Stimulated activated CD4-positive, alpha-beta T cell treated with anti-CD3 and anti-CD28 coated beads, TNF-alpha, amount 100 ng/mL, for 1 hour (primary cell): ENCODE measurements around the gene CCDC88C.
"Not testable (repeated sequence)": the region's sequence is repeated elsewhere in the genome, so short reads cannot be mapped to it uniquely, and the experiment has no call there.

Source experiments
- DNase-seq, 3 donors: peaks; one replicate each; pipeline ENCODE4 v3.0.0-alpha.2; 2020; ENCODE audit warnings: low read depth in 3 of 3, low spot score in 1 of 3

CCDC88C gene

DNA sequence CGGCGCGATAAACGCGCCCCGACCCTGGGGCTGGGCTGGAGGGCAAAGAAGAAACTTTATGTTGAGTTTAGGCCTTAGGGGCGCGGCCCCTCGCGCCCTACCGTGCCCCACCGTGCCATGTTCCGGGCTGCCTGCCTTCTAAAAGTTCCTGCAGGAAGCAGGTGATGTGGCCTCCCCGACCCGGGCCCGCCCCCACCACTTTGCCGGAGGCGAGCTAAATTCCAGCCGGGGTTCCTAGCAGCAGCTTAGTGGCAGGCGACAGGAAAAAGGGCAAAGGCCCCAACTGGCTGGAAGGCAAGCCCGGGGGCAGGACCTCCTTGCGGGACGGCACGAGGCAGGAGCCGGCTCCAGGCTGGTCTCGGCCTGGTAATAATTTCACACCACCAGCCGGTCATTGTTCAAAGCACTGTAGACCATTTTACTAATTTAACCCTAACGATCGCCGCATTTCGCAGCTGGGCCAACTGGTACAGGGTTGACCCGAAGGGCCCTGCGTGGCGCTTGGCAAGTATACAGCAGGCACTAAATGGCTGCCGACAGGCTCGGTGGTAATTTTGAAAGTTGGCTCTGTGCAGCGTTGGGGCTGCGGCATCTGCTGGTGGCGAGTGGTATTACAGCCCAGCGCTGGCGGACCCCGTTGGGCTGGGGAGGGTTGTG is 895 bp upstream of the CCDC88C start:
- peak; percentile 57 to 78 (median 71) for DNase-seq

- DNase-seq: peak in 1 of 3 donors; percentile 49
Measured at GRCh38 chr14:91417983-91418386, 365 bp upstream of the CCDC88C start.

- DNase-seq: no peak
Measured at GRCh38 chr14:91416744-91417119, 888 bp downstream of the CCDC88C start.

GRCh38 chr14:91415794-91416743 is 1.6 kb downstream of the CCDC88C start:
- peak in 1 of 3 donors; percentile 35 for DNase-seq

DNA sequence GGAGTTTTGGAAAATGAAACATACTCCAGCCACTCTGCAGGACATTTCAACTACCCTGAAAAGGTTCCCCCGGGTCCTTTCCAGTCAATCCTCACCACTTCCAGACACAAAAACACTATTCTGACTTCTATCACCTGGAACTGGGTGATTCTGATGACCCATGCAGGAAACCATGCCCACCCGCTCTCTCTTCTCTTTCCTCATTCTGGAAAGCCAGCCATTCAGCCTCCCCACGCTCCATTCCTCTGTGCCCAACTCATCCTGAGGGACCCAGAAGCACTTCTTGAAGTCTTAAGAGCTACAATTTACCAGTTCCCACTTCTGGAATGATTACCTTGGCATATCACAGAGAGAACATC is 3.2 kb downstream of the CCDC88C start:
- no peak for DNase-seq

- no peak for DNase-seq
Measured at GRCh38 chr14:91413547-91414474, 3.8 kb downstream of the CCDC88C start.

DNA sequence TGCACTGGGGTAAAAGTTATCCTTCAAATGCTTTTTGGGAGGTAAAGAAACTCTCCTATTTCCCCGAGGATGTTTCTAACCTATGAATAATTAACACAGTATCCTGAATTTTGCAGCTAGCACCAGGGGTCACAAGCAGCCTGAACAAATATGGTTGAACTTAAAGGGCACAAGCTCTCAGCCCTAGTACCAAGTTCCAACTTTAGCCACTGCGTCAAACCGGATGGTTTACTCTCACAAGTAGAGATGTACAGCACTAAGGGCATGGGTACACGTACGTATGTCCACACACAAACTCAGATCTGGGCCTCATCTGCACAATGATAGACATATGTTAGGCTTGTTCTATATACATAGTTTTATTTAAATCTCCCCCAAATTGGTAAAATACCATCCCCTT is 4.7 kb downstream of the CCDC88C start:
- DNase-seq: no peak

GRCh38 chr14:91410771-91411536 is 6.7 kb downstream of the CCDC88C start:
- DNase-seq: no peak

- no peak for DNase-seq
Measured at GRCh38 chr14:91409928-91410718, 7.5 kb downstream of the CCDC88C start.

DNA sequence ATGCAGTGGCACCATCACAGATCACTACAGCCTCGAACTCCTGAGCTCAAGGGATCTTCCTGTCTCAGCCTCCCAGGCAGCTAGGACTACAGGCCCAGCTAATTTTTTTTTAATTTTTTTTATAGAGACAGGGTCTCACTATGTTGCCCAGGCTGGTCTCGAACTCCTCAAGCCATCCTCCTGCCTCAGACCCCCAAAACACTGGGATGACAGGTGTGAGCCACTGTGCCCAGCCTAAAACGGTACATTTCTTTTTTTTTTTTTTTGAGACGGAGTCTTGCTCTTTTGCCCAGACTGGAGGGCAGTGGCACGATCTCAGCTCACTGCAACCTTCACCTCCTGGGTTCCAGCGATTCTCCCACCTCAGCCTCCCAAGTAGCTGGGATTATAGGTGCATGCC is 8.4 kb downstream of the CCDC88C start:
- DNase-seq: not testable (repeated sequence)

DNA sequence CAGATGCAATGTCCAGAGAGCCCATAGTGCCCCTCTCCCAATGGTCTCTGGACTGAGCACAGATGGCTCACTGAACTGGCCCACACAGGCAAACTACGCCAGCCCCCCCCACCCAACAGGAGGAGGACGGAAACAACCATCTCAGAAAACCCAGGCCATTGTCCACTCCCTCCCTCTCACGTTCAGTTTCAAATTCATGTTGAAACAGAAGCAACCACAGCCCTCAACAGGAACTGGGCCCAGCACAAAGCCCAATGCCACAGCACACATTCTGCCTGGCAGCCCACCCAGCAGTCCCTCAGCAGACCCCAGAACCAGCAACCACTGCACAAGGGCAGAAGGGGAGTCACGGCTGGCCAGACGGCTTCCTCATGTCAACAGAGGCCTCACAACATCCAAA is 10.6 kb downstream of the CCDC88C start:
- DNase-seq: no peak

DNA sequence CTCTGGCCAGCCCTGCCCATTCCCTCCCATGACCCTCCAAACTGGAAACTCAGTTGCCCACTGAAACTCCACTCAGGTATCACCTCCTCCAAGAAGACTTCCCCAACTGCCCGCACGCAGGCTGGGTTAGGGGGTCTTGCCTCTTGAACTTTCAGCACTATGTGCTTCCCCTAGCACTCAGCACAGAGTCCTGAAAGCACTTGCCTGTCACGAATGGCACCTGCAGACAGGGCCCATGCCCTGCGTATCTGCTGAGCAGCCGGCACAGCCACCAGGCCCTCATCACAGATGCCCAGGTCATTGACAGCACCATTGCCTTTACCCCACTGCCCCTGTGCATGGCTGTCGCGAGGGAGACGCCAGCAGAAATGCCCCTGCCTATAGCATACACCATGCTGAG is 11.2 kb downstream of the CCDC88C start:
- DNase-seq: no peak

DNA sequence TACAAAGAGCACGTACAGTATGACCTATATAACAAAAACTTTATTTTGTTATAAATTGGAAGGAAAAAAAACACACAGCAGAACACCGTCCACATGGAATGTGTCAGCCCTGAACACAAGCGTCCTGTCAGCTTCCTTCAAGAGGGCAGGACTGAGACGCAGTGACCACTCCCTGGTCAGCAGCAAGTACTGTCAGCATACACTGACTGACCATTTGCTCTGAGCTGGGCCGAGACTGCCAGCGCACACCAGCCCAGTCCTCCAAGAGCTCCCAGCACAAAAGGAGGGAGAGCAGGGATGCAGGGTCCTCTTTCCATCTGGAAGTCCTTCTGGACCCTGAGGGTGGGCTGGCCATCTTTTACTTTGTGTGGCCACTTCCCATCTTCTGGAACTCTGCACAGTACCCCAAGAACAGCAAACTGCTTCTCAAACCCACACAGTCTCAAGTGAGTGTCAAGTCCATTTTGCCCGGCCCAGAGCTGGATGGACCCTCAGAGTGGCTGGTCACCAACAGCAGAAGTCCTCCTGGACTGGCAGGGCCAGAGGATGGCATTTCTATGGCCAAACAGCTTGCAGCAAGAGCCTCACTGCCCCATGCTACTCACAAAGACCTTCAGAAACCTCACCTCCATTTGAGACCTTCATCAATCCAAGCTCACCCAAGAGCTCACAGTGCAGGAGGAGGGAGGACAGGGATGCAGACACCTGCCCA is 11.7 kb downstream of the CCDC88C start:
- DNase-seq: no peak

DNA sequence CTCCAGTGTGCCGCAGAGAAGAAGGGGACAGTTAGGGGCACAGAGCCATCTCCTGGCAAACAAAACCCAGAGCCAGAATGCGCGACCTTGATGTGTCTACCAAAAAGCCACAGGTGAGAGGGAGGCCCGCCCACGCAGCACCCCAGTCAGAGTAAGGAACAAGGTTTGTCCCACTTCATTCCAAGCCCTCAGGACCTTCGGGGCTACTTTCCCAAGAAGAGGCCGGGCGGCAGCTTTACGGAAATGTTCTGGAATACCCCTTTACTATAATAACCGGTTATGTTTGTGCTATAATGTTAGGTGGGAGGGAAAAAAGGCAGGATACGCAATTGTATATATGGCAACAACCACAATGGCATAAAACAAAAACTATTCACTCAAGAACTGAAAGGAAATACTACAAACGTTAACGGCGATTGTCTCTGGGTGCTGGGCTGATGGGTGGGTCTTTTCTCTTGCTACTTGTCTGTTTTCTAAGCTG is 12.3 kb downstream of the CCDC88C start:
- peak in 1 of 3 donors; percentile 52 for DNase-seq

DNA sequence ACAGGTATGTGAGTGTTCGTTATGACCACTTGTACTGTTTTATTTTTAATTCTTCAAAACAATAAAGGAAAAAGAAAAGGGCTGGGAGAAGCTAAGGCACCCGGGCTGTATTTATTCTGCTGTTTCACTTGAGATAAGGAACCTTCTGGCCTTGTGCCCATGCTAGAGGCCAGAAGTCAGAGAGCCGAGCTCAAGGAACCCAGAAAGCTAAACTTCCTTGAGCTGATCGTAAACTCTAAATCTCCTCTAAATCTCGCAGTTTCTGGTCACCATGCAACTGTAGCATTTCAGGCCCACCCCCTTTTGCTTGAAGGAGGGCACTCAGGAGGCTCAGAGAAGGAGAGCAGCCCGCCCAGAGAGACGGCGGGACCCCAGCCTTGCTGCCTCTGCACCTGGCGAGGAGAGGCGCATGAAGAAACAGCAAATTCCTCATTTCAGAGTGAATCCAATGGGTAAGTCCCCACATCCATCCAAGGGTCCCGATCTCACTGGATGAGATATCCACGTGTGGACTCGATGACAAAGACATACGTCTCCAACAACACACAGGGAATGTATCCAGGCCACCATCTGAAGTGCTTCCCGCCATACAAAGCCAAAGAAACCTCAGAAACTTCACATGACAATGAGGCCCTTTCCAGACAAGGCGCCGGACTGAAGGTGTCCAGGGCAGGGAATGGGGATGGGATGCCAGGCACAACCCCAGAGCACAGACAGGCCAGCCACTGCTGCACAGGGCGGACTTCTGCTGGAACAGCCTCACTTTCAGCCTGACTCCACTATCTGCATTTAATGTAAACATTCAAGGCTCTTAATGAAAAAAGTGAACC is 14.6 kb downstream of the CCDC88C start:
- DNase-seq: no peak

GRCh38 chr14:91402348-91402747 is 15.3 kb downstream of the CCDC88C start:
- no peak for DNase-seq

DNA sequence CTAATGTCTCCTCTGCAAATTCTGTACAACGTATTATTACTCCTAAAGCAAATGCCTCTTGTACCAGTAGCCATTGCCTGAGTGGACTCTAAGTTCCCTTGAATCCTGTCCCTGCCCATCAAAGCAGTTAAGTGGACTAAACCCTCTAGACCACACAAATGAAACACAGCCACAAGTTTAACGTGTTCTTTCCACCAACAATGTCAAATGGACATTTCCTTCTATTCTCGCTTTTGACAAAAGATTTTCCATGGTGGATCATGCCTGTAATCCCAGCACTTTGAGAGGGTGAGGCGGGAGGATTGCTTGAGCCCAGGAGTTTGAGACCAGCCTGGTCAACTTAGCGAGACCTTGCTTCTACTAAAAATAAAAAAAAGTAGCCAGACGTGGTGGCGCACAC is 15.9 kb downstream of the CCDC88C start:
- DNase-seq: no peak

DNA sequence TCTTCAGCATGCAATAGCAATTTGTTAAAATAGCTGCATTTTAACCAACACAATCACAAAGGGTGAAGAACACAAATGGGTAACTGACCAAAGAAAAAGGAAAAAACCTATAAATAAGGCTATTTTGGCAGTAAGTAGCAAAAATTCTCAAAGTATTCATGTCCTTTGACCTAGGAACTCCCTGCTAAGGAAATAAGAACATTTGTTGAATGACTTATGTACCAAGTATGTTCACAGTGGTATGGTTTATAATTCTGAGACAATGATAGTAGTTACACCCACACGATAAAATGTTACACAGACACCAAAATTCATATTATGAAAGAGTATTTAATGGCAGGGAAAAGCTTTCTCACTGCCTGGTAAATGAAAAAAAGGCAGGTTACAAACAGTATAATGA is 16.9 kb downstream of the CCDC88C start:
- no peak for DNase-seq
